Panc1 (cell line): ENCODE results near the gene CDADC1.

Experiments
- CTCF ChIP-seq: fragments of 450-650 bp; IDR thresholded peaks from 2 replicates; pipeline ENCODE4 v1.5.1; 2017; ENCODE audit warnings: mild to moderate bottlenecking
- REST ChIP-seq, 2 experiments: IDR thresholded peaks; 2 replicates each; pipeline ENCODE4 v1.6.1; 2011 to 2012; ENCODE audit warnings: low read depth in 2 of 2, control low read depth in 1 of 2, low read length in 1 of 2, mild to moderate bottlenecking in 1 of 2, moderate library complexity in 1 of 2; ENCODE audit not compliant: insufficient read depth in 1 of 2
- SIN3A ChIP-seq: IDR thresholded peaks from 2 replicates; pipeline ENCODE4 v1.6.1; 2012; ENCODE audit warnings: low read depth, mild to moderate bottlenecking, low read length, moderate library complexity, borderline replicate concordance; ENCODE audit not compliant: insufficient read depth
- TCF7L2 ChIP-seq: IDR thresholded peaks from 2 replicates; pipeline ENCODE4 v1.6.1; 2011; ENCODE audit warnings: mild to moderate bottlenecking, low read depth, low read length, inconsistent platforms

- TF ChIP-seq CTCF (no peak), TCF7L2 (no peak), REST (IDR thresholded peaks at IDR 0.05; ENCODE audit: insufficient read depth in 1 of 2, low read depth in 2 of 2, low read length in 1 of 2) (no peak), SIN3A (no peak)
Observed at GRCh38 chr13:49214917-49215376, 32.8 kb upstream of the CDADC1 start.
